Stimulated activated CD8-positive, alpha-beta memory T cell treated with anti-CD3 and anti-CD28 coated beads, Interleukin-12 subunit alpha, Interleukin-12 subunit beta, amount 100 ng/mL, for 24 hours (primary cell): ENCODE measurements around the gene ENPEP.
"Not testable (repeated sequence)": the region's sequence is repeated elsewhere in the genome, so short reads cannot be mapped to it uniquely, and the experiment has no call there.

Experiments
- DNase-seq: peaks from one replicate; pipeline ENCODE4 v3.0.0-alpha.2; 2020; ENCODE audit errors: extremely low read depth

The ENPEP gene

GRCh38 chr4:110484029-110484428, 8.1 kb downstream of the ENPEP start:
- no peak for DNase-seq

DNA sequence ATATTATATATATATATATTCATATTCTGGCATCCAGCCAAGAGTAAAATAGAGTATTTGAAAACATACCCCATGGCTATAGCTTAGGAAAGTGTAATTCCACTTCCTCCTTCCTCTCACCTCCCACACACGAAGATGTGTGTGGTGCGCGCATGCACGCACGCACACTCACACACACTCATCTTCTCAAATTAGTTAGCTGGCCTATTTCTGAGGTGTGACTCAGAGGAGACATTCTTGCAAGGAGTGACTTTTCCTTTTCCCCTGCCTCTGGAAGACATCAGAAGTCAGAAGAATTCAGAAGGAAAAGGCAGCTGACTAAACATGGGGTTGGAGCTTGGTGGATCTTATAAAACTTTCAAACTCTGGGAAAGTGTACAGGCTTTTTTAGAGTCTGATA, 8.8 kb downstream of the ENPEP start:
- no peak for DNase-seq

DNA sequence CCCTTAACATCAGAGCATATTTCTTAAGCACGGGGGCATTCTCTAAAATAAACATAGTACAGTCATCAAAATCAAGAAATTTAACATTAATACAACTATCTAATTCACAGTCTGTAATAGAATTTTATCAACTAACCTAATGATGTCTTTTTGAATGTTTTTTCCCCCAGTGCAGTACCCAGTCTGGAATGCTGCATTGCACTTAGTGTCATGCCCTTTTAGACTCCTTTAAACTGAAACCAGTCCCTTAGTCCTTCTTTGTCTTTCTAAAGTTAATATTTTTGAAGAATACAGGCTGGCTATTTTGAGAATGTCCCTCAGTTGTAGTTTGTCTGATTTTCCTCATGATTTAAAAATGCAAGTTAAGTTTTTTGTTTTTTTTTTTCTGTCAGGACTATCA, 9.5 kb downstream of the ENPEP start:
- DNase-seq = no peak

DNA sequence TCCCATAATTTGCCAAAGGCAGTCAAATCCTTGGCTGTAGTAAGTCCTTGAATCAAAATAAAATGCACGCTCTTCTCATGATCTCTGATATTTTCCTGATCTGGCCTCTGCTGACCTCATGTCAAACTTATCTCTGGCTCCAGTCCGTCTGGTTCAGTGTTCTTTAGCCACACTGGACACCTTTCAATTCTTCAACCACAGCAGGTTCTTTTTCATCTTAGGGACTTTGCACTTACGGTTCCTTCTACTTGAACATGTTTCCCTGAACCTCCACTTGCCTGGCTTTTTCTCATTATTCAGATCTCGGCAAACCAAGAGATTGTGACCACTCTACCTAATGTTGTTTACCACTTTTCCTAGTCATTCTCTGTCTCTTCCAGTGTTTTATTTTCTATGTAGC, 10.3 kb downstream of the ENPEP start:
- no peak for DNase-seq

DNA sequence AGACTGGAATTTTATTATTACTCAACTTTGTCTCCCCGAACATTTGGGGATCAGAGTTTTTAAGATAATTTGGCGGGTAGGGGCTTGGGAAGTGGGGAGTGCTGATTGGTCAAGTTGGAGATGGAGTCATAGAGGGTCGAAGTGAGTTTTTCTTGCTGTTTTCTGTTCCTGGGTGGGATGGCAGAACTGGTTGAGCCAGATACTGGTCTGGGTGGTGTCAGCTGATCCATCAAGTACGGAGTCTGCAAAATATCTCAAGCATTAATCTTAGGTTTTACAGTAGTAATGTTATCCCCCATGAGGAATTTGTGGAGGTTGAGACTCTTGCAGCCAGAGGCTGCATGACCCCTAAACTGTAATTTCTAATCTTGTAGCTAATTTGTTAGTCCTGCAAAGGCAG, 10.9 kb downstream of the ENPEP start:
- DNase-seq = not testable (repeated sequence)

- DNase-seq = no peak
Measured at GRCh38 chr4:110487873-110488272, 11.9 kb downstream of the ENPEP start.

GRCh38 chr4:110489901-110490508, 14.1 kb downstream of the ENPEP start:
- DNase-seq = no peak

GRCh38 chr4:110492522-110492921, 16.6 kb downstream of the ENPEP start:
- no peak for DNase-seq

GRCh38 chr4:110493520-110493919, 17.6 kb downstream of the ENPEP start:
- no peak for DNase-seq

- no peak for DNase-seq
Measured at GRCh38 chr4:110498420-110498819, 22.5 kb downstream of the ENPEP start.

DNA sequence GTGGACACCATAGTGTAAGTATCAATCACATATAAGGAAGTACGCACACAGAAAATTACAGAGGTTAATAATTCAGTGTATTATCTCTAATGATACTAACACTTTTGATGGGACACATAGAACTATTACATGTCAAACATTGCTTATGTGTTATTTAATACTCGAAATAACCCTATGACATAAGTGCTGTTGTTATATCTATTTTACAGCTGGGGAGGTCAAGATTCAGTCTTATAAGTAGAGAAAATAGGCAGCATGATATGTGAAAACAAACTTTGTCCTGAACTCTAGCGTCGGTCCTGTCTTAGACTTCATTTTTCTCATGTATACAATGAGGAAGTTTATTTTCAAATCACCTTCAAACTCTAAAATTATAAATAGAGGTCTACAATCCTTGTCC, 23.2 kb downstream of the ENPEP start:
- DNase-seq = no peak

- DNase-seq = no peak
Measured at GRCh38 chr4:110501826-110502225, 25.9 kb downstream of the ENPEP start.

DNA sequence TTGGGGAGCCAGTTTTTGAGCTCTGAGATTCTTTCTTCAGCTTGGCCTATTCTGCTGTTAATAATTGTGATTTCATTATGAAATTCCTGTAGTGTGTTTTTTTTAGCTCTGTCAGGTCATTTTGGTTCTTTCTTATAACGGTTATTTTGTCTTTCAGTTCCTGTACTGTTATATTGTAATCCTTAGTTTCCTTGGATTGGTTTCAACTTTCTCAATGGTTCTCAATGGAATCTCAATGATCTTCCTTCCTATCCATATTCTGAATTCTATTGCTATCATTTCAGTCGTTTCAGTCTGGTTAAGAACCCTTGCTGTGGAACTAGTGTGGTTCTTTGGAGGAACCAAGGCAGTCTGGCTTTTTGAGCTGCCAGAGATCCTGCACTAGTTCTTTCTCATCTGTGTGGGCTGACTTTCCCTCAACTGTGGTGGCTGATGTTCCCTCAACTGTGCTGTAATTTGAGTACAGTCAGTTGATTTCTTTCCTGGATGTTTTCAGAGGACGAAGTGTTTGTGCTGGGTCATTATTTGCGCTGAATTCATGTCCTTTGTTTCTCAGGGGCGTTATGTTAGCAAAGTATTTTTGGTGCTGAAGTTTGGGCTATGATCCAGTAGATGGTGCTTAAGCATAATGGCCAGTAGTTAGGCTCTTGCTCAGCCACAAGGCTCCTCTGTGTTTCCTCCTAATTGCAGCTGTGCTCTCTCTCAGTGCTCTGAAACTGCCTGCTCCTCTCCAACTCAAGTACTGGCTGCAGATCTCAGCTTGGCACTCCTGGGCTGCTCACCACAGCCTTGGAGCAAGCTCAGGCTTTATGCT, 27.5 kb downstream of the ENPEP start:
- no peak for DNase-seq

- no peak for DNase-seq
Measured at GRCh38 chr4:110504084-110504435, 28.1 kb downstream of the ENPEP start.

DNA sequence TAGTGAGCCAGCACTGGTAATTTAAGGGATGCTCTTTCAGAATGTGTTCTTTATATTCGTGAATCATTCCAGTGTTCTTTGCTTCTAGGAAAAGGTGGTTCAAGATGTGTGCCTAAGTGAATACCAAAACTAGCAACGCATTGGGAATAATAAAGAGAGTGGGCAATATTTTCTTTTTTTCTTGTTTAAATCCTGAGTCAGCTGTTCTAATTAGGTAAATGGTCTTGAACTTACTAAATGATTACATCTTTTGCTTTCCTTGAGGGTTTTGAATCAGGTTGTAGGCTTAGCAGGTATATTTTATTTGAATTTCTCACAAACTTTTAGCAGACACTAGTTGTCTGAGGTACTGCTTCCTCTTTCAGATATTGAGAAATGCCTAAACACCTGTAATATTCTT, 29.5 kb downstream of the ENPEP start:
- no peak for DNase-seq

GRCh38 chr4:110508827-110509710, 33.1 kb downstream of the ENPEP start:
- DNase-seq = no peak

DNA sequence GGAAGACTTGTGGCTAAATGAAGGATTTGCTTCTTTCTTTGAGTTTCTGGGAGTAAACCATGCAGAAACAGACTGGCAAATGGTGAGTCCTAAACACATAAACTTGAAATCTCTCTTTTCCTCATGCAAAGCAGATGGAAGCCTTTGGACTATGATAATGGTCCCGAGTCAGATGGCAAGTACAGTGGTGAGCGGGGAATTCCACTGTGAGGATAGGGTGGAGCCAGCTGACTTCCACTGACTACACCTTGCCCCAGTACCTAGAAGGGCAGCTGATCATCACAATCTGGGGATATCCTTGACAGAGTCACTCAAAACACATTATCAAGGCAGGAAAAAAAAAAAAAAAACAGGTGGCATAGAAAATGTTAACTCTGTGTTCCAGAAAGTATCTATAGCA, 34.3 kb downstream of the ENPEP start:
- DNase-seq = no peak

DNA sequence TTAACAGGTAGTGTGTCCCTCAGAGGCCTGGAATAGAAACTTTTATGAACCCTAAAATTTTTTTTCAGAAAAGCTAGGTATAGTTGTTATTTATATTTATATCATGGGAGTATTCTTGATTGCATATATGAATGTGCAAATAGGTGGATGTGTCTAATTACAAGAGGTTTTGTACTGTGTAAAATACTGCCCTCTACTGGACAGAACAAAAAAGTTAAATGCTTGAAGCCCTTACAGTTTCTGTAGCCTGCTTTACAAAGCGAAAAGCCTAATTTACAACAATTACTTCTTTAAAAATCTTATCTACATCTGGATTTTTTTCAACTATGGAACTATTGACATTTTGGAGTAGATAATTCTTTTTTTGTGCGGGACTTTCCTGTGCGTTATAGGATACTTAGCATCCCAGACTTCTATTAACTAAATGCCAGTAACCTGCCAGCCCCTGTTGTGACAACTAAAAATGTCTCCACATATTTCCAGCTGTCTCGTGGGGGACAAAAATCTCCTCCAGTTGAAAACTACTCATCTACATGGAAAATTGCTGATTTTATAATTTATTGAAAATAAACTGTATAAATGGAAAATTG, 35.1 kb downstream of the ENPEP start:
- no peak for DNase-seq

GRCh38 chr4:110512901-110513300, 36.9 kb downstream of the ENPEP start:
- DNase-seq = no peak

- no peak for DNase-seq
Measured at GRCh38 chr4:110514889-110515479, 39.0 kb downstream of the ENPEP start.

GRCh38 chr4:110515676-110516075, 39.7 kb downstream of the ENPEP start:
- DNase-seq = no peak
